SKM-1 (cell line): ENCODE results near the gene EIF2S2.
"Not testable (repeated sequence)": the region's sequence is repeated elsewhere in the genome, so short reads cannot be mapped to it uniquely, and the experiment has no call there.

Experiments used
- DNase-seq: peaks from one replicate; lab custom pipeline; 2025; ENCODE audit not compliant: unreplicated experiment; lab: John Stamatoyannopoulos, UW

The EIF2S2 gene

GRCh38 chr20:34111702-34112599 is at the start of gene EIF2S2:
EIF2S2 (minus strand) TSS chr20:34112243; CDS start chr20:34112110, 133 bp downstream.
- DNase-seq: peak; percentile 97

GRCh38 chr20:34157697-34158096 is 45.7 kb upstream of the EIF2S2 start:
- not testable (repeated sequence) for DNase-seq

- DNase-seq: no peak
Observed at GRCh38 chr20:34155836-34156235, 43.8 kb upstream of the EIF2S2 start.

DNA sequence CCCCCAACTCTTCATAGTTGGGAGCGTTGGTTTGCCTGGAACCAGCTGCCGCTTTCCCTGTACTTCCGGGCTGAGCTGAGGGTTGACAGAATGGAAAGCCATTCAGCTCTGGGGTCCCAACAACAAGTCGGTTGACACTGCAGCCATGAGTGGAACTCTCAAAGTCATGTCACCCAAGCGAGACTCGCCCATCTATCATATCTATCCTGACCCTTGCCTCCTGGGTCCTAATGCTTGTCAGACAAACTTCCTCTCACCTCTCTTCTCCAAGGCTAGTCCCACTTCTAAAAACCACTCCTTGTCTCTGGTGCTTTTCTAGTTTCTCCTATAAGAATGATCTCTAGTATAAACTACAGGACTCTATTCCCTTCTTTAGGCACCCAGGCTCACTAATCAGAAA is 41.1 kb upstream of the EIF2S2 start:
- not testable (repeated sequence) for DNase-seq

DNA sequence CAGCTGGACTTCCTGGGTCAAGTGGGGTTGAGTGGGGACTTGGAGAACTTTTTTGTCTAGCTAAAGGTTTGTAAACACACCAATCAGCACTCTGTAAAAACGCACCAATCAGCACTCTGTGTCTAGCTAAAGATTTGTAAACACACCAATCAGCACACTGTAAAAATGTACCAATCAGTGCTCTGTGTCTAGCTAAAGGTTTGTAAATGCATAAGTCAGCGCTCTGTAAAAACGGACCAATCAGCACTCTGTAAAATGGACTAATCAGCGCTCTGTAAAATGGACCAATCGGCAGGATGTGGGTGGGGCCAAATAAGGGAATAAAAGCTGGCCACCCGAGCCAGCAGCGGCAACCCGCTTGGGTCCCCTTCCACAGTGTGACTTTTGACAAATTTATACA is 40.0 kb upstream of the EIF2S2 start:
- not testable (repeated sequence) for DNase-seq

GRCh38 chr20:34150306-34151000 is 38.4 kb upstream of the EIF2S2 start:
- no peak for DNase-seq

DNA sequence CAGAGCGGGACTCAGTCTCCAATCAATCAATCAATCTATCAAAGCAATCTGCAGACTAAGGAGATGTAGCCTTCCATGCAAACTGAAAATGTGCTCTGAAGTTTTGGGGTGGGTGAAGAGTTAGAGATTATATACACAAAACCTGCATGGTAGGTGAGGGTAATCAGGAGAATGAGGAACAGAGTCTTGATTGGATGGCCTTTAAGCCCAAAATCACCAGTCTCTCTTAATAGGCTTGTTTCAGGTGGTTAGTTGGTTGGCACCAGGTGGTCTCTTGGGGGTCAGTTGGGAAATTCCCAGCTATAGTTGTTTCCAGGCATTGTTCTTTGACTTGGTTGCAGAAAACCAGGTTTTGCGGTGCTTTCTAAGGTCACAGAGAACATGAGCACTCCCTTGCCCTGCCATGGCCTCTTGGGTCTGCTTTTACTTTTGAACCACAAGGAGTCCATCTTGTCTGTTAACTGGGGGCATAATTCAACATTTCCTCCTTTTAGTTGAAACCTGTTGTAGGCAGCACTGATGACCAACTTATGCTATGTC is 33.3 kb upstream of the EIF2S2 start:
- DNase-seq: no peak

GRCh38 chr20:34143951-34144350 is 31.9 kb upstream of the EIF2S2 start:
- no peak for DNase-seq

DNA sequence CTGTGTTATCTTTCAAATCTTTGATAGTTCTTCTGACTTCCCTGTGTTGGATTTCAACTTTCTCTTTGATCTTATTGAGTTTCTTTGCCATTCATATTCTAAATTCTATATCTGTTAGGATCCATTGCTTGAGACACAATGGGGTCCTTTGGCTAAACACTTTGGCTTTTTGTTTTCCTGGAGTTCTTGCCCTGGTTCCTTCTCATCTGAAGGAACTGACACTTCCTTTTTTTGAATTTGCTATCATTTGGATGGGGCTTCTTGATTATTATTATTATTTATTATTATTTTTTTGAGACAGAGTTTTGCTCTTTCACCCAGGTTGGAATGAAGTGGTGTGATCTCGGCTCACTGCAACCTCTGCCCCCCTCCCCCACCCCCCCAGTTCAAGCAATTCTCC is 30.1 kb upstream of the EIF2S2 start:
- no peak for DNase-seq

DNA sequence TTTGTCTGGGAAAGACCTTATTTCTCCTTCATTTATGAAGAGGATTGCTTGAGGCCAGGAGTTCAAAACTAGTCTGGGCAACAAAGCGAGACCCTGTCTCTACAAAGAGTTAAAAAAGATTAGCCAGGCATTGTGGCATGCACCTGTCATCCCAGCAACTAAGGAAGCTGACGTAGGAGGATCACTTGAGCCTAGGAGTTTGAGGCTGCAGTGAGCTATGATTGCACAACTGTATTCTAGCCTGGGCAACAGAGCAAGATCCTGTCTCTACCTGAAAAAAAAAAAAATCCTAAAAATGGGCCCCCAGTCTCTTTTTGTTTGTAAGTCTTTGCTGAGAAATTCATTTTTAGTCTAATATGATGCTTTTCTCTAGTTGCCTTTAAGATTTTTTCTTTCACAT is 29.2 kb upstream of the EIF2S2 start:
- DNase-seq: no peak

DNA sequence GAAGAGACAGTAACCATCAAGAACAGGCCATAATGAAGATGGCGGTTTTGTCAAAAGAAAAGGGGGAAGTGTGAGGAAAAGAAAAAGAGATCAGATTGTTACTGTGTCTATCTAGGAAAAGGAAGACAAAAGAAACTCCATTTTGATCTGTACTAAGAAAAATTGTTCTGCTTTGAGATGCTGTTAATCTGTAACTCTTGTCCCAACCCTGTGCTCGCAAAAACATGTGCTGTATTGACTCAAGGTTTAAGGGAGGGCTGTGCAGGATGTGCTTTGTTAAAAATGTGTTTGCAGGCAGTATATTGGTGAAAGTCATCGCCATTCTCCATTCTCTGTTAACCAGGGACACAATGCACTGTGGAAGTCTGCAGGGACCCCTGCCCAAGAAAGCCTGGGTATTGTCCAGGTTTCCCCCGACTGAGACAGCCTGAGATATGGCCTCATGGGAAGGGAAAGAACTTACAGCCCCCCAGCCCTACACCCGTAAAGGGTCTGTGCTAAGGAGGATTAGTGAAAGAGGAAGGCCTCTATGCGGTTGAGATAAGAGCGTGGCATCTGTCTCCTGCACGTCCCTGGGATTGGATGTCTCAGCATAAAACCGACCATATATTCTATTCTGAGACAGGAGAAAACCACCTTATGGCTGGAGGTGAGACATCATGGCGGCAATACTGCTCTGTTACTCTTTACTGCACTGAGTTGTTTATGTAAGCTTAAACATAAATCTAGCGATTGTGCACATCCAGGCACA is 23.7 kb upstream of the EIF2S2 start:
- DNase-seq: not testable (repeated sequence)

DNA sequence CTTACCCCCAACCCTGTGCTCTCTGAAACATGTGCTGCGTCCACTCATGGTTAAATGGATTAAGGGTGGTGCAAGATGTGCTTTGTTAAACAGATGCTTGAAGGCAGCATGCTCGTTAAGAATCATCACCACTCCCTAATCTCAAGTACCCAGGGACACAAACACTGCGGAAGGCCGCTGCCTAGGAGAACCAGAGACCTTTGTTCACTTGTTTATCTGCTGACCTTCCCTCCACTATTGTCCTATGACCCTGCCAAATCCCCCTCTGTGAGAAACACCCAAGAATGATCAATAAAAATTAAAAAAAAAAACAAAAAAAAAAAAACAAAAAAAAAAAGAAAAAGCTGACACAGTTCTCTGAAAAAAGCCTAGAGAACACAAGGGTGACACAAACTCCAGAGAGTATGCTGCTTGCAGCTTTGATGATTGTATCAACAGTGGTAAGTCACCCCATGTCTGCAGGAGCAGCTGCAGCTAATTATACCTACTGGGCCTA is 21.4 kb upstream of the EIF2S2 start:
- DNase-seq: not testable (repeated sequence)

- DNase-seq: not testable (repeated sequence)
Observed at GRCh38 chr20:34132943-34133342, 20.9 kb upstream of the EIF2S2 start.

GRCh38 chr20:34132491-34132890 is 20.4 kb upstream of the EIF2S2 start:
- not testable (repeated sequence) for DNase-seq

- no peak for DNase-seq
Observed at GRCh38 chr20:34131491-34131890, 19.4 kb upstream of the EIF2S2 start.

DNA sequence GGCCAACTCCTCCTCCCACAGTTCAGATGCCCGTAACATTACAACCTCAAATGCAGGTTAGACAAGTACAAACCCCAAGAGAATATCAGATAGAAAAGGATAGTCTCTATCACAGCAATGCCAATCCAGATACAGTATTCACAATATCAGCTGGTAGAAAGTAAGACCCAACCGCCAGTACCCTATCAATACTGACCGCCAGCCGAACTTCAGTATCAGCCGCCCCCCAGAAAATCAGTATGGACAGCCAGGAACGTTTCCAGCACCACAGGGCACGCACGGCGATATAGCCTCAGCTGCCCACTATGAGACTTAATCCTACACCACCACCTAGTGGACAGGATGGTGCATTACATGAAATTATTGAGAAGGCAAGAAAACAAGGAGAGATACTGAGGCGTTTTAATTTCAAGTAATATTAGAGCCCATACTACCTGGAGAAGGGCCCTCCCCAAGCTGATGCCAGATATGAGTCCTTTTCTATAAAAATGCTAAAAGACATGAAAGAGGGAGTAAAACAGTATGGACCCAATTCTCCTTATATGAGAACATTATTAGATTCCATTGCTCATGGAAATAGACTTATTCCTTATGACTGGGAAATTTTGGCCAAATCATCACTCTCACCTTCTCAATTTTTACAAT is 17.6 kb upstream of the EIF2S2 start:
- peak; percentile 45 for DNase-seq

- no peak for DNase-seq
Observed at GRCh38 chr20:34127792-34128191, 15.7 kb upstream of the EIF2S2 start.

DNA sequence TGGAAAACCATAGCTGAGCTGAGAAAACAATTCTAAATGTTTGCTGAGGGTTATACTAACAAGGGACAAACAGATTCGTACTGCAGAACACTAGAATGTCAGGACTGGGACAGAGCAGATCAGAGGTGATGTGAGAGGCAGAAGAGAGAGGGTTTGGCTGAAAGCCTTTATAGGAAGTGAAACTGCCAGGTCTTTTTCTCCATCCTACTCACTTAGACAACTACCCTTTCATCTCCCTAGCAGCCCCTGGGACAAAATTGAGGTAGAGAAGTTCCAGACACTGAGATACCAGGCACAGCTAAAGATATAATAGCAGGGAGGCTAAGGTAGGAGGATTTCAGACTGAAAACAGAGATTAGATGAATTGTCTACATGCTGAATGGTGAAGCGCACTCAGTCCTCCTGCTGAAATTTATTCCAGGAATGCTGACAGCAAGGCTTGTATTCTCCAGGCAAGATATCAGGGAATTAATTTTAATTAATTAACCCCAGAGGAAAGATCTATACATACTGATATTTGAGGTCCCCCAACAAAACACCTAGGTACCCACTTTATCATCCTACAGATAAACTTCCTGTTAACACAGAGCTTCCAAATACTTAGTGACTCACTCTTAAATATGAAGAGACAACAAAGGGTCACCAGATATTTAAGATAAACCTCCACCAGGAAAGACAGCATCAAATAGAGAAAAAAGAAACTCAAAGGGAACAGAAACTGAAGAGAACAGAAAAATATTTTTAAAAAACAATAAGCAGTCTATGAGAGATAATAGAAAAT is 12.6 kb upstream of the EIF2S2 start:
- no peak for DNase-seq

- no peak for DNase-seq
Observed at GRCh38 chr20:34123309-34123708, 11.3 kb upstream of the EIF2S2 start.
